Adrenal gland (tissue), 12 donors: Measurements from ENCODE around the gene CDKN2A. TPM values are rescaled to one million over a fixed set of nuclear protein-coding genes. Genes with fewer than 3 reads are reported as not detected.
A peak's percentile ranks its signal among the peaks of the same experiment; 100 is the strongest.

ENCODE experiments used
- DNase-seq, 7 donors: peaks; one replicate each; pipeline ENCODE4 v3.0.0-alpha.2; 2019 to 2020
- H3K27ac ChIP-seq, 5 donors: fragments of 200-600 bp; sonication (generic) in 4 of 5; 1 replicate in 3 of 5; 2 replicates in 2 of 5; pipeline versions ENCODE4 v1.5.1 to v1.8.0; 2016 to 2020; ENCODE audit warnings: mild to moderate bottlenecking in 1 of 5
- H3K27me3 ChIP-seq: fragments of 200-600 bp; 2 replicates; pipeline ENCODE4 v1.8.0; 2021
- H3K36me3 ChIP-seq, 2 donors: fragments of 200-600 bp; replicated peaks in 1 of 2; 1 replicate in 1 of 2; 2 replicates in 1 of 2; pipeline versions ENCODE4 v1.5.1 to v1.8.0; 2018 to 2022
- H3K4me1 ChIP-seq, 2 donors: fragments of 200-600 bp; replicated peaks in 1 of 2; 1 replicate in 1 of 2; 2 replicates in 1 of 2; pipeline versions ENCODE4 v1.5.1 to v1.8.0; 2018 to 2021
- H3K4me3 ChIP-seq, 4 donors: fragments of 200-600 bp; sonication (generic) in 3 of 4; one replicate each; pipeline ENCODE4 v1.5.1; 2016 to 2018
- H3K9me3 ChIP-seq, 3 donors: fragments of 200-600 bp; sonication (generic) in 1 of 3; replicated peaks in 1 of 3; 1 replicate in 2 of 3; 2 replicates in 1 of 3; pipeline versions ENCODE4 v1.5.1 to v1.8.0; 2016 to 2021
- POLR2A ChIP-seq, 2 donors: fragments of 450-650 bp; IDR thresholded peaks; one replicate each; pipeline ENCODE4 v1.6.1; 2017; ENCODE audit warnings: antibody characterized with exemption in 2 of 2, mild to moderate bottlenecking in 2 of 2, moderate library complexity in 1 of 2
- WGBS, 4 donors: extraction: QIAGEN DNeasy Blood & Tissue Kit in 2 of 4; methylation state at CpG; one replicate each; pipeline versions ENCODE4 v1.1.5 to v1.1.7; 2013 to 2017; 5-methylcytosine and 5-hydroxymethylcytosine counted together
- intact Hi-C, 2 donors: fragments of 100-400 bp; cut with DNase I; formaldehyde crosslinking; loops; one replicate each; pipeline versions ENCODE4 v1.14.1 to v1.15.0; 2022 to 2023
- polyA plus RNA-seq, 3 donors: library from polyadenylated mRNA; stranded (reverse); fragments of 200-250 nt in 2 of 3; fragments of 350-450 nt in 1 of 3; fragmentation: Illumina TruSeq in 1 of 3; extraction: RNeasy Lipid Tissue Mini Kit (QIAGEN cat#74804) in 1 of 3; gene quantifications; one replicate each; pipeline ENCODE4 v1.2.3, GENCODE V29; 2013 to 2014
- total RNA-seq, 9 donors: library from RNA; depleted of rRNA in 4 of 9; stranded (reverse); fragments of >200 nt in 4 of 9; fragments of 120-200 nt in 1 of 9; fragmentation: NEBNext Ultra II Directional in 1 of 9; extraction: Animal tissue kit (Norgen Biotek cat#: 25700) in 1 of 9; gene quantifications; one replicate each; pipeline versions ENCODE4 v1.1.0 to v1.2.4, GENCODE V29; 2013 to 2023
- TF ChIP-seq, protein P1 (sequence below), 6 experiments: fragments of 450-650 bp in 4 of 6; fragments of 200-600 bp in 2 of 6; sonication (generic) in 1 of 6; IDR thresholded peaks; 1 replicate in 5 of 6; 2 replicates in 1 of 6; pipeline versions ENCODE4 v1.5.1 to v1.8.0; 2016 to 2021; ENCODE audit warnings: antibody characterized with exemption in 6 of 6, mild to moderate bottlenecking in 2 of 6, moderate library complexity in 1 of 6
- donor health status: healthy with polysubstance abuse.
- donor health status: Bipolar disorder and iron deficiency.
- donor health status: DM: yes; HTN: yes; CAD: no.
- donor health status: DM: no; HTN: no; CAD: no.
- donor health status: DM: no; HTN: no; CAD: no.
- donor health status: DM: yes; HTN: yes; CAD: no.

CDKN2A gene
- total and polyA plus RNA-seq, 12 donors, result 0.39 to 34.5 (median 13.7) TPM

DNA sequence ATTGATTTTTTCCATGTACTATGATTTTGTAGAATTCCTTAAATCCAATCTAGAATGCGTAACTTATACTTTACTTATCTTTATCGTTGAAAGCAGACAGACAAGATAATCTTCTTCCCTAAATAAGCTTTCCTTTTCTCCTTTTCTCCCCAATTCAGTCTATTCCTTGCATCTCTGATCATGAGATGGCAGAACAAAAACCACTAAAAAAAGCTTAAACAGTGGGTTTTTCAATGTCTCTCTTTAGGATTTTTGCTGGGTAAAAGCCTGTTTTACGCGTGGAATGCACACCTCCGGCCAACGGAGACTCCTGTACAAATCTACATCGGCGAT lies 14.2 kb upstream of the CDKN2A start:
- intact Hi-C loops, result no loop called here
- Histone ChIP-seq H3K4me1 (peaks cover 0 to 12% of the 10 kb centered on the region in 2 donors), H3K27me3 (no peaks in the 10 kb centered on the region), H3K27ac (peak overlapping the region in 4 of 5 donors; percentile 83 to 93 (median 88)), H3K9me3 (no peaks in the 10 kb centered on the region), H3K36me3 (no peaks in the 10 kb centered on the region), H3K4me3 (peak overlapping the region in 3 of 4 donors; percentile 26 to 71 (median 42))
- 2 to 4% (median 3%) methylated on average over 7 to 8 of the region's 8 CpGs for WGBS, 4 donors
- DNase-seq, result no peak
- no peak for TF ChIP-seq POLR2A (IDR thresholded peaks at IDR 0.05)
- TF ChIP-seq, protein P1, sequence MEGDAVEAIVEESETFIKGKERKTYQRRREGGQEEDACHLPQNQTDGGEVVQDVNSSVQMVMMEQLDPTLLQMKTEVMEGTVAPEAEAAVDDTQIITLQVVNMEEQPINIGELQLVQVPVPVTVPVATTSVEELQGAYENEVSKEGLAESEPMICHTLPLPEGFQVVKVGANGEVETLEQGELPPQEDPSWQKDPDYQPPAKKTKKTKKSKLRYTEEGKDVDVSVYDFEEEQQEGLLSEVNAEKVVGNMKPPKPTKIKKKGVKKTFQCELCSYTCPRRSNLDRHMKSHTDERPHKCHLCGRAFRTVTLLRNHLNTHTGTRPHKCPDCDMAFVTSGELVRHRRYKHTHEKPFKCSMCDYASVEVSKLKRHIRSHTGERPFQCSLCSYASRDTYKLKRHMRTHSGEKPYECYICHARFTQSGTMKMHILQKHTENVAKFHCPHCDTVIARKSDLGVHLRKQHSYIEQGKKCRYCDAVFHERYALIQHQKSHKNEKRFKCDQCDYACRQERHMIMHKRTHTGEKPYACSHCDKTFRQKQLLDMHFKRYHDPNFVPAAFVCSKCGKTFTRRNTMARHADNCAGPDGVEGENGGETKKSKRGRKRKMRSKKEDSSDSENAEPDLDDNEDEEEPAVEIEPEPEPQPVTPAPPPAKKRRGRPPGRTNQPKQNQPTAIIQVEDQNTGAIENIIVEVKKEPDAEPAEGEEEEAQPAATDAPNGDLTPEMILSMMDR (IDR thresholded peaks at IDR 0.05), result no peak

DNA sequence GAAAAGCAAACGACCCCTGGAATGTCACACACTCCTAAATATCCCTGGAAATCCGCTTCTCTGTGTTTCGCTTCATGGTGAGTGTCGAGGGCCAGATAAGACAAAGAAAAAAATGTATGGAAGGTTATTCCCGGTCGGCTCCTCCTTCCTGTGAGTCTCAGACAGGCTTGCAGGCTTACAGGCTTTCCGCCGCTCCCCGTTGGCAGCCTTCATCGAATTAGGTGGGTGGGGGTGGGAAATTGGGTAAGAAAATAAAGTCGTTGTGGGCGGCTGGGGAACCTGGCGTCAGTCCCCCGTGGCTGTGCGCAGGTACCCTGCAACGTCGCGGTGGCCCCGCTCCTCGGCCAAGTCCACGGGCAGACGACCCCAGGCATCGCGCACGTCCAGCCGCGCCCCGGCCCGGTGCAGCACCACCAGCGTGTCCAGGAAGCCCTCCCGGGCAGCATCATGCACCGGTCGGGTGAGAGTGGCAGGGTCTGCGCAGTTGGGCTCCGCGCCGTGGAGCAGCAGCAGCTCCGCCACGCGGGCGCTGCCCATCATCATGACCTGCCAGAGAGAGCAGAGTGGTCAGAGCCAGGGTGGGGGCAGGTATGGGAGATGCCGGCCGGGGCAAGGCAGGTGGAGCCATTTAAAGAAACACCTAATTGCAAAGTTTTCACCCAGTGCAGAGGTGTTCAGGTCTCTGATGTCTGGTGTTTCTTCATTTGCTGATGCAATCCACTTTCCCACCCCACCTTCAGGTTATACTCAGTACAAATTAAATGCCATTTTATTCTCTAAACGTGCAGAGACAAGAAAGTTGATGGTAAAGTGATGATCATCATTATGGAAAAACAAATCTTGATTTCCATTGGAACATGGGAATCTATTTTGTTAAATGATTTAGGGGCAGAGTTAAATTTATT lies 11.8 kb upstream of the CDKN2A start:
- H3K9me3 ChIP-seq, result no peaks in the 10 kb centered on the region
- no peak overlapping the region for H3K4me3 ChIP-seq
- WGBS, 4 donors, result 41 to 51% (median 43%) methylated on average over 15 to 44 of the region's 44 CpGs
- H3K36me3 ChIP-seq, result no peaks in the 10 kb centered on the region
- intact Hi-C loops, result no loop called here
- no peak for TF ChIP-seq POLR2A (IDR thresholded peaks at IDR 0.05)
- no peaks in the 10 kb centered on the region for H3K27me3 ChIP-seq
- H3K4me1 ChIP-seq, result peaks cover 0 to 12% of the 10 kb centered on the region in 2 donors
- H3K27ac ChIP-seq, result no peak overlapping the region
- no peak for DNase-seq

- no peak overlapping the region for H3K4me3 ChIP-seq
- 60 to 79% (median 70%) methylated on average over 22 to 25 of the region's 25 CpGs for WGBS, 4 donors
- H3K27ac ChIP-seq, result no peak overlapping the region
- intact Hi-C loops, result no loop called here
- H3K27me3 ChIP-seq, result no peaks in the 10 kb centered on the region
- no peaks in the 10 kb centered on the region for H3K36me3 ChIP-seq
- no peaks in the 10 kb centered on the region for H3K9me3 ChIP-seq
- no peak for TF ChIP-seq POLR2A (IDR thresholded peaks at IDR 0.05)
- TF ChIP-seq, protein P1 (IDR thresholded peaks at IDR 0.05), result no peak
- H3K4me1 ChIP-seq, result peaks cover 0 to 12% of the 10 kb centered on the region in 2 donors
- no peak for DNase-seq
These were observed 11.0 kb upstream of the CDKN2A start for GRCh38 chr9:22005021-22005701.

- Histone ChIP-seq H3K27me3 (no peaks in the 10 kb centered on the region), H3K4me3 (no peak overlapping the region), H3K36me3 (no peaks in the 10 kb centered on the region), H3K4me1 (no peaks in the 10 kb centered on the region), H3K27ac (no peak overlapping the region), H3K9me3 (no peaks in the 10 kb centered on the region)
- TF ChIP-seq, protein P1 (IDR thresholded peaks at IDR 0.05), result no peak
- TF ChIP-seq POLR2A (IDR thresholded peaks at IDR 0.05), result no peak
- DNase-seq, result no peak
- 70 to 85% (median 73%) methylated on average over 1 of the region's 1 CpG for WGBS, 4 donors
- intact Hi-C loops, result no loop called here
These were observed 7.8 kb upstream of the CDKN2A start for GRCh38 chr9:22002038-22002437.
